Muscle of leg (tissue), 11 donors: ENCODE results near the gene TTLL13. TPM values are rescaled to one million over a fixed set of nuclear protein-coding genes. Genes with fewer than 3 reads are reported as not detected.

ENCODE experiments used
- DNase-seq: peaks from one replicate; pipeline ENCODE4 v3.0.0; 2013
- H3K27ac ChIP-seq: one replicate; pipeline ENCODE4 v1.5.1; 2013; ENCODE audit warnings: mild to moderate bottlenecking, low read length, control low read depth
- H3K27me3 ChIP-seq: one replicate; pipeline ENCODE4 v1.6.1; 2013; ENCODE audit warnings: low read length; ENCODE audit not compliant: control insufficient read depth, insufficient read depth
- H3K36me3 ChIP-seq: one replicate; pipeline ENCODE4 v1.6.1; 2013; ENCODE audit warnings: low read length; ENCODE audit not compliant: control insufficient read depth, insufficient read depth
- H3K4me1 ChIP-seq: one replicate; pipeline ENCODE4 v1.6.1; 2013; ENCODE audit warnings: low read length; ENCODE audit not compliant: control insufficient read depth, insufficient read depth
- H3K4me3 ChIP-seq: one replicate; pipeline ENCODE4 v1.5.1; 2013; ENCODE audit warnings: low read length, control low read depth
- H3K9me3 ChIP-seq: replicated peaks from 2 replicates; pipeline ENCODE4 v1.6.1; 2013; ENCODE audit warnings: low read depth, low read length; ENCODE audit not compliant: control insufficient read depth
- WGBS: methylation state at CpG from one replicate; pipeline ENCODE4 v1.1.5; 2013; ENCODE audit warnings: missing lambda C conversion rate; ENCODE audit not compliant: insufficient coverage; 5-methylcytosine and 5-hydroxymethylcytosine counted together
- polyA plus RNA-seq, 8 donors: library from polyadenylated mRNA; unstranded; fragments of 120-200 nt; gene quantifications; one replicate each; pipeline versions ENCODE4 v1.2.1 to v1.2.3, GENCODE V29; 2013; ENCODE audit warnings: inconsistent platforms in 1 of 8, low replicate concordance in 1 of 8; ENCODE audit not compliant: insufficient read length in 8 of 8, insufficient read depth in 1 of 8
- total RNA-seq: library from RNA; stranded (reverse); fragments of 120-200 nt; gene quantifications from one replicate; pipeline ENCODE4 v1.2.4, GENCODE V29; 2013

Gene TTLL13
- total and polyA plus RNA-seq, 9 donors, result 0.09 to 0.86 (median 0.11) TPM; not detected in 4

DNA sequence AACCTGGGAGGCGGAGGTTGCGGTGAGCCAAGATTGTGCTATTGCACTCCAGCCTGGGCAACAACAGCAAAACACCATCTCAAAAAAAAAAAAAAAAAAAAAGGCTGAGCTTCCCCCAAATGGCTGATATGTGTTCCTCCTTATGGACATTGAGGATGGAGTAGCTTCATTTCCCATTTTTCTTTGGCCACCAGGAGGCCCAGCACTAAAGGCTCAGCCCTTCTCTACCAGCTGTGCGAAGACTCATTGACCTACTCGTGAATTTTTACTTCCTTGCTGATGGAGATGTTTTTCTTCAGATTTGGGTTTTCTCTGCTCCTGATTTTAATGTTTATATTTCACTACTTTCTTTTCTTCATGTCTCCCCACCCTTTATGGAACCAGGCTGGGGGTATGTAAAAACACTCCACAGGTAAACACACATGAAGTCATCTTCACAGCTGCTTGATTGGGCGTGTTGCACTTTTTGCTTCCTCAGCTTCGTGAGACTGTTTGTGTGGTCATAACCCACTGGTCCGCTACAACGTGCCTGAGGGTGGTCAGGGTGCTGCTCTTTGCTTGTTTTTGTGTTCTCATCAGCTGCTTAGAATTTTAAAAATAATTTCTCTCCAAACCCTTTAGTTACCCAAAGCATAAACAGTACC is 34.7 kb upstream of the TTLL13 start:
- H3K27me3 ChIP-seq, result no peaks in the 10 kb centered on the region
- H3K9me3 ChIP-seq, result no peaks in the 10 kb centered on the region
- no peak overlapping the region for H3K27ac ChIP-seq
- H3K4me1 ChIP-seq, result peaks cover 5% of the 10 kb centered on the region
- no peak overlapping the region for H3K4me3 ChIP-seq
- peaks cover 3% of the 10 kb centered on the region for H3K36me3 ChIP-seq
- WGBS, result 80% methylated on average over 1 of the region's 8 CpGs
- no peak for DNase-seq

DNA sequence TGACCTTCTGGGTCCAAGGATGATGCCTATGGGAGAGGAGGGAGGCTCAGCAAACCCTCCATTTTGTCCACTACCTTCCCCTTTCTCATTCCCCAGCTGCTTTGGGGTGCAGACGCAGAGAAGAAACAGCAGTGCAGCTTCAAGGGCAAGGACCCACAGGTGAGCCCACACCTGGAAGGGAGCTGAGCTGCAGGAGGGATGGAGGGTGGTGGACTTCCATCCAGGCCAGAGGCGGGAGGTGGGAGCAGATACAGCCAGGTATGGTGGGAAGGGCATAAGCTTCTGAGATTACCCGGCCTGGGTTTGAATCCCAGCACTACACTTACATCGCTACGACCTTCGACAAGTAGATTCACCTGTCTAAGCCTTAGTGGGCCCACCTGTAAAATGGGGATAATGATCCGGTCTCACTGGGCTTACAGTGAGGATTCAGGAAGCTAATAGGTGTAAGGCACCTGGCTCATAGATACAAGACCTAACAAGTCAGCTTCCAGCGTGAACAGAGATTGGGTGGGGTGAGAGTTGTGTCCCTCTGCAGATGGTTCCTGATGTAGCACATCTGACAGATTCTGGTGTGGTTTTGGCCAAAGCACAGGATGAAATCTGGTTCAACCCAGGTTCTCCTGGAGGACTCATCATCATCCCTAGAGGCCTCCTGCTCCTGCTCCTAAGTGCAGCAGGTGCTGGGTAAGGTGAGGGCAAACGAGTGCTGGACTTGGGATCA is 31.5 kb upstream of the TTLL13 start:
- Histone ChIP-seq H3K27ac (no peak overlapping the region), H3K36me3 (peaks cover 3% of the 10 kb centered on the region), H3K27me3 (no peaks in the 10 kb centered on the region), H3K9me3 (no peaks in the 10 kb centered on the region), H3K4me3 (no peak overlapping the region), H3K4me1 (peaks cover 11% of the 10 kb centered on the region)
- DNase-seq, result no peak
- WGBS, result 92% methylated on average over 3 of the region's 9 CpGs

- Histone ChIP-seq H3K4me1 (peaks cover 7% of the 10 kb centered on the region), H3K27ac (no peak overlapping the region), H3K36me3 (peaks cover 14% of the 10 kb centered on the region), H3K4me3 (no peak overlapping the region), H3K9me3 (no peaks in the 10 kb centered on the region), H3K27me3 (no peaks in the 10 kb centered on the region)
- peak; percentile 27 for DNase-seq
- 66% methylated on average over 12 of the region's 17 CpGs for WGBS
Measured at GRCh38 chr15:90219421-90220141, 29.8 kb upstream of the TTLL13 start.

DNA sequence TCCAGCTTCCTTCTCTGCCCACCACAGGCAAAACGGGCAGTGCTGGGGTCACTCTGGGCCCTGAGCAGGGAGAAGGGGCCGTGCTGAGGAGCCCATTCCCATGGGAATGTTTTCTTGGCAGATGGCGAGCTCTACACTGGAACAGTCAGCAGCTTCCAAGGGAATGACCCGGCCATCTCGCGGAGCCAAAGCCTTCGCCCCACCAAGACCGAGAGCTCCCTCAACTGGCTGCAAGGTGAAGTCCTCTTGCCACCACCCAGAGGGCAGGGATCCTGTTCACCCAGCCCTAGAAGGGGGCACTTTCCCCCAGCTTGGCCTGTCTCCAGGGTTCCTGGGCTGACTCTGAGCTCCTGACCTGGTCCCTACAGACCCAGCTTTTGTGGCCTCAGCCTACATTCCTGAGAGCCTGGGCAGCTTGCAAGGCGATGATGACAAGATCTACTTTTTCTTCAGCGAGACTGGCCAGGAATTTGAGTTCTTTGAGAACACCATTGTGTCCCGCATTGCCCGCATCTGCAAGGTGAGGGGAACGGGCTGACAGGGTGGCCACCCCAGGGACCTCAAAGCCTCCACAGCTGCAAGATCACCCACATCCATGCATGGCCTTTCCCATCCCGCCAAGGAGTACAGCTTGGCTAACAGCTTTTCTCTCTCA is 28.0 kb upstream of the TTLL13 start:
- Histone ChIP-seq H3K27ac (no peak overlapping the region), H3K4me1 (peaks cover 7% of the 10 kb centered on the region), H3K27me3 (no peaks in the 10 kb centered on the region), H3K4me3 (no peak overlapping the region), H3K9me3 (no peaks in the 10 kb centered on the region), H3K36me3 (peaks cover 26% of the 10 kb centered on the region)
- 45% methylated on average over 12 of the region's 14 CpGs for WGBS
- peak; percentile 84 for DNase-seq

- DNase-seq, result no peak
- no CpG with 5 or more reads among the region's 2 CpGs for WGBS
- H3K27ac ChIP-seq, result no peak overlapping the region
- no peaks in the 10 kb centered on the region for H3K27me3 ChIP-seq
- H3K36me3 ChIP-seq, result peaks cover 30% of the 10 kb centered on the region
- H3K4me1 ChIP-seq, result peaks cover 7% of the 10 kb centered on the region
- no peaks in the 10 kb centered on the region for H3K9me3 ChIP-seq
- no peak overlapping the region for H3K4me3 ChIP-seq
Measured at GRCh38 chr15:90222547-90222946, 26.8 kb upstream of the TTLL13 start.

DNA sequence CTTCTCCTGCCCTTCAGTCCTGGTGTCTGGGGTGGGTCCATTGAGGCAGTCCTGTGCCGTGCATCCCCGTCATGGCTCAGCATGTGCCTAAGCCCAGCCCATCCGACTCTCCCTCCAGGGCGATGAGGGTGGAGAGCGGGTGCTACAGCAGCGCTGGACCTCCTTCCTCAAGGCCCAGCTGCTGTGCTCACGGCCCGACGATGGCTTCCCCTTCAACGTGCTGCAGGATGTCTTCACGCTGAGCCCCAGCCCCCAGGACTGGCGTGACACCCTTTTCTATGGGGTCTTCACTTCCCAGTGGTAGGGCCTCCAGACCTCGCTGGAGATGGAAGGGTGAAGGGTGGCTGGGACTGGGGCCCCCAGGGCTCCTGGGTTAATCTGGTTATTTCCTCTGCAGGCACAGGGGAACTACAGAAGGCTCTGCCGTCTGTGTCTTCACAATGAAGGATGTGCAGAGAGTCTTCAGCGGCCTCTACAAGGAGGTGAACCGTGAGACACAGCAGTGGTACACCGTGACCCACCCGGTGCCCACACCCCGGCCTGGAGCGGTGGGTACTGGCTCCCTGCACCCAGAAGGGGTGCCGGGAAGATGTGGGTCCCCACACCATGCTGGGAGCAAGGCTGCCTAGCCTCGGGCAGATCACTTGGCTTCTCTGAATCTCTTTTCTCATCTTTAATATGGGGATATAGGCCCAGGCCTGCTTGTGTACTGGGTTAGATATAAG is 25.8 kb upstream of the TTLL13 start:
- H3K4me3 ChIP-seq, result no peak overlapping the region
- peaks cover 37% of the 10 kb centered on the region for H3K36me3 ChIP-seq
- peaks cover 7% of the 10 kb centered on the region for H3K4me1 ChIP-seq
- no peaks in the 10 kb centered on the region for H3K27me3 ChIP-seq
- H3K27ac ChIP-seq, result no peak overlapping the region
- DNase-seq, result no peak
- no peaks in the 10 kb centered on the region for H3K9me3 ChIP-seq
- 94% methylated on average over 18 of the region's 22 CpGs for WGBS

DNA sequence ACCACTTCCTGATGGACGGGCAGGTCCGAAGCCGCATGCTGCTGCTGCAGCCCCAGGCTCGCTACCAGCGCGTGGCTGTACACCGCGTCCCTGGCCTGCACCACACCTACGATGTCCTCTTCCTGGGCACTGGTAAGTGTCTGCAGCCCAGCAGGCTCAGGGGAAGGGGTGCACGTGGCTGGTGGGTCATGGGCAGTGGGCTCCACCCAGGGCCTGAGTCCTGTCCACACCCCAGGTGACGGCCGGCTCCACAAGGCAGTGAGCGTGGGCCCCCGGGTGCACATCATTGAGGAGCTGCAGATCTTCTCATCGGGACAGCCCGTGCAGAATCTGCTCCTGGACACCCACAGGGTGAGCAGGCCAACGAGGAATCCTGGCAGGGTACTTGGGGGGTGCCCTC is 24.3 kb upstream of the TTLL13 start:
- H3K36me3 ChIP-seq, result peaks cover 45% of the 10 kb centered on the region
- H3K27ac ChIP-seq, result no peak overlapping the region
- no peaks in the 10 kb centered on the region for H3K27me3 ChIP-seq
- H3K4me1 ChIP-seq, result peaks cover 7% of the 10 kb centered on the region
- DNase-seq, result no peak
- H3K4me3 ChIP-seq, result no peak overlapping the region
- no peaks in the 10 kb centered on the region for H3K9me3 ChIP-seq
- 89% methylated on average over 16 of the region's 17 CpGs for WGBS

- WGBS, result 91% methylated on average over 13 of the region's 18 CpGs
- no peaks in the 10 kb centered on the region for H3K27me3 ChIP-seq
- no peak for DNase-seq
- H3K27ac ChIP-seq, result no peak overlapping the region
- H3K4me3 ChIP-seq, result no peak overlapping the region
- no peaks in the 10 kb centered on the region for H3K9me3 ChIP-seq
- H3K4me1 ChIP-seq, result peaks cover 7% of the 10 kb centered on the region
- peaks cover 52% of the 10 kb centered on the region for H3K36me3 ChIP-seq
Measured at GRCh38 chr15:90225504-90226234, 23.7 kb upstream of the TTLL13 start.

- Histone ChIP-seq H3K27ac (no peak overlapping the region), H3K36me3 (peaks cover 62% of the 10 kb centered on the region), H3K4me3 (no peak overlapping the region), H3K9me3 (no peaks in the 10 kb centered on the region), H3K4me1 (no peaks in the 10 kb centered on the region), H3K27me3 (no peaks in the 10 kb centered on the region)
- 70% methylated on average over 3 of the region's 7 CpGs for WGBS
- no peak for DNase-seq
Measured at GRCh38 chr15:90227336-90227735, 22.0 kb upstream of the TTLL13 start.
